ENCODE measurements around the gene ARL15.

DNA sequence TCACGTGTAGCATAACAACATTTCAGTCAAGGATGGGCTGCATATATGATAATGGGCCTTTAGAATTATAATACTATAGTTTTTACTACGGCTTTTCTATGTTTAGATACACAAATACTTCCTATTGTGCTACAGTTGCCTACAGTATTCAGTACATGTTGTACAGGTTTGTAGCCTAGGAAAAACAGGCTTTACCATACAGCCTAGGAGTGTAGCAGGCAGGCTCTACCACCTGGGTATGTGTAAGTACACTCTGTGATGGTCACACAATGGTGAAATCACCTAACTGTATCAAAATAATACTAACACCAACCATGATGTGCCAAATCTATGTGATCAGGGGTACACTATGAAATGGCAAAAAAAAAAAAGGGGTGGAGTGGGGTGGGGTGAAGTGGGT lies 372.9 kb downstream of the ARL15 start:
- TF ChIP-seq CTCF (IDR thresholded peaks at IDR 0.05; ENCODE audit: low read depth, low read length) (no peak), MYC (IDR thresholded peaks at IDR 0.05; ENCODE audit: low read depth, low read length) (no peak), POLR2A (IDR thresholded peaks at IDR 0.05; ENCODE audit: extremely low read depth, insufficient read length) (no peak), MAX (IDR thresholded peaks at IDR 0.05; ENCODE audit: low read depth, low read length) (no peak)
